GM19351 (cell line): ENCODE data around the gene SLC35F5.
"Not testable (repeated sequence)": the region's sequence is repeated elsewhere in the genome, so short reads cannot be mapped to it uniquely, and the experiment has no call there.

Experiments used
- ATAC-seq: cut with Tn5 transposase; IDR thresholded peaks from one replicate; pipeline ENCODE4 v1.9.1; 2021; ENCODE audit warnings: mild to moderate bottlenecking, moderate library complexity; ENCODE audit not compliant: unreplicated experiment

The SLC35F5 gene, protein sequence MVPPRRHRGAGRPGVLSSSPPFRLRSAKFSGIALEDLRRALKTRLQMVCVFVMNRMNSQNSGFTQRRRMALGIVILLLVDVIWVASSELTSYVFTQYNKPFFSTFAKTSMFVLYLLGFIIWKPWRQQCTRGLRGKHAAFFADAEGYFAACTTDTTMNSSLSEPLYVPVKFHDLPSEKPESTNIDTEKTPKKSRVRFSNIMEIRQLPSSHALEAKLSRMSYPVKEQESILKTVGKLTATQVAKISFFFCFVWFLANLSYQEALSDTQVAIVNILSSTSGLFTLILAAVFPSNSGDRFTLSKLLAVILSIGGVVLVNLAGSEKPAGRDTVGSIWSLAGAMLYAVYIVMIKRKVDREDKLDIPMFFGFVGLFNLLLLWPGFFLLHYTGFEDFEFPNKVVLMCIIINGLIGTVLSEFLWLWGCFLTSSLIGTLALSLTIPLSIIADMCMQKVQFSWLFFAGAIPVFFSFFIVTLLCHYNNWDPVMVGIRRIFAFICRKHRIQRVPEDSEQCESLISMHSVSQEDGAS

GRCh38 chr2:113756355-113757137, at the start of gene SLC35F5:
Gene SLC35F5, minus strand, starts transcription at chr2:113756642. Its CDS starts 233 bp downstream, at chr2:113756409.
- ATAC-seq, result peak; percentile 82

- ATAC-seq, result no peak
Measured at GRCh38 chr2:113799375-113799774, 42.9 kb upstream of the SLC35F5 start.

GRCh38 chr2:113797237-113797636, 40.8 kb upstream of the SLC35F5 start:
- ATAC-seq, result no peak

GRCh38 chr2:113796592-113797175, 40.2 kb upstream of the SLC35F5 start:
- ATAC-seq, result no peak

GRCh38 chr2:113795405-113795920, 39.0 kb upstream of the SLC35F5 start:
- ATAC-seq, result no peak

- ATAC-seq, result peak; percentile 91
Measured at GRCh38 chr2:113791697-113792590, 35.5 kb upstream of the SLC35F5 start.

- ATAC-seq, result no peak
Measured at GRCh38 chr2:113784823-113785744, 28.6 kb upstream of the SLC35F5 start.

- ATAC-seq, result no peak
Measured at GRCh38 chr2:113780472-113780871, 24.0 kb upstream of the SLC35F5 start.

- no peak for ATAC-seq
Measured at GRCh38 chr2:113777371-113777770, 20.9 kb upstream of the SLC35F5 start.

DNA sequence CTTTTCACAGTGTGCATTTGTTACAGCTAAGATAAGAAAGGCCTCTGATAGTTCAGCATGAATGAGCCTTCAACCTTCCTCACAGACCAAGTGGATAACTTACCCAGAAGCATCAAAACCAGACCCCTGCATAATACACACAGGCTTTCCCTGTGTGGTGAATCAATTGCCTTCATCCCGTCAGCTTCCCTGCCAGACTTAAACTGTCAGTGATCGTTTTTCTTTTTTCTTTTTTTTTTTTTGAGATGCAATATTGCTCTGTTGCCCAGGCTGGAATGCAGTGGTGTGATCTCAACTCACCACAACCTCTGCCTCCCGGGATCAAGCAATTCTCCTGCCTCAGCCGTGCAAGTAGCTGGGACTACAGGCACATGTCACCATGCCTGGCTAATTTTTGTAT, 20.5 kb upstream of the SLC35F5 start:
- ATAC-seq, result no peak

DNA sequence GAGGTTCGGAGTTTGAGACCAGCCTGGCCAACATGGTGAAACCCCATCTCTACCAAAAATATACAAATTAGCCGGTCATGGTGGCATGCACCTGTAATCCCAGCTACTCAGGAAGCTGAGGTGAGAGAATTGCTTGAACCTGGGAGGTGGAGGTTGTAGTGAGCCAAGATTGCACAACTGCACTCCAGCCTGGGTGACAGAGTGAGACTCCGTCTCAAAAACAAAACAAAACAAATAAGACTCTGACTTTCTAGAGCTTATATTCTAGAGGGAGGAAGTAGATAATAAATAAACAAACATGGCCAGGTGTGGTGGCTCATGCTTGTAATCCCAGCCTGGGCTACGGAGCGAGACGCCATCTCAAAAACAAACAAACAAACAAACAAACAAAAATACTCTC, 18.2 kb upstream of the SLC35F5 start:
- not testable (repeated sequence) for ATAC-seq

GRCh38 chr2:113770929-113771328, 14.5 kb upstream of the SLC35F5 start:
- ATAC-seq, result no peak

- ATAC-seq, result no peak
Measured at GRCh38 chr2:113769555-113769954, 13.1 kb upstream of the SLC35F5 start.

DNA sequence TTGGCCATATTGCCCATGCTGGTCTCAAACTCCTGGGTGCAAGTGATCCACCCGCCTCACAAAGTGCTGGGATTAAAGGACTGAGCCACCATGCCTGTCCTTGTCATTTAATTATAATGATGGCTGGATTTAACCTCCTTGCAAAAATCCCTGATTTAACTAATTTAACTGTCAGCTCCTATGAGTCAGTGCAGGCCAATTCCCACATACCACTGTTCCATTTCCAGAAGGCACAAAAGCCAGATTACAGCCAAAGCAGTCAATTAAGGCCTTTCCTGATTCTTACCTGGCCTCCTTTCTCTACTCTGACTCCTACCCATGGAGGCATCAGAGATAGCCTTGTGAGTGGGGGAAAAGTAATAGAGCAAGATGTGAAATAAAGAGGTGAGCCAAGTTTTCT, 12.3 kb upstream of the SLC35F5 start:
- no peak for ATAC-seq

DNA sequence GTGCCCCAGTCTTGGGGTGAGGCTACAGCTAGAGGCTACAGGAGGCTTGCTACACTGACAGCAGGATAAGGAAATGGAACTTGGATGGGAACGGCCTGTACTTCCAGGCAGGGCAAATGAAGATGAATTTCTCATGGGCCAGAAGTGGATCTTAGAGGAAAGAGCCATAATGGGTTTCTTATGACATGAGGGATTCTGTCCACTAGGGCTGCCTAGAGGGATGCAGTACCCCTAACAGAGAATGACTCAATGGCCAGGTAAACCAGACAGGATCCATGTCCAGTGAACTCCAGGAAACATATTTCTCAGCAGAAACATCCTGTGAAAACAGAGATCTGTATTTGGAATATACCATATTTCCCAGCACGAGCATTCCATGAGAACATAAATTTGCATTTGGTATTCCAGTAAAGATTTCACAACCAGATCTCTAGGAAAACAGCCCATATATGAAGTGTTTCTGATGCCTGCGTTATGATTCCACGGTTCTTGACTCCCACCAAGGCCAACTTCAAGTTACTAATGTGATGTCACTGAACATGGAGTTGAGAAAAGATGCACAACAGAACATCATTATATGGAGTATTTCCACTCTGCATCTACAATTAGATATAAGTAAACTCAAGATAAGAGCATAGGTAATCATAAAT, 11.5 kb upstream of the SLC35F5 start:
- ATAC-seq, result no peak

DNA sequence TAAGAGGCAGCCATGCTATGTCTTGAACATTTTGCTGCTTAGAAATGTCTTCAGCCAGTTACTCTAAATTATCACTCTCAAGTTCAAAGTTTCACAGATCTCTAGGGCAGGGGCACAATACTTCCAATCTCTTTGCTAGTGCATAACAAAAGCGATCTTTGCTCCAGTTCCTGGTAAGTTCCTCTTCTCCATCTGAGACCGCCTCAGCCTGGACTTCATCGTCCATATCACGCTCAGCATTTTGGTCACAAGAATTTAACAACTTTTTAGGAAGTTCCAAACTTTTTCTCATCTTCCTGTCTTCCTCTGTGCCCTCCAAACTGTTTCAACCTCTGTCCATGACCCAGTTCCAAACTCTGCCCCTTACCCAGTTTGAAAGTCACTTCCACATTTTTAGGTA, 8.8 kb upstream of the SLC35F5 start:
- no peak for ATAC-seq

- ATAC-seq, result no peak
Measured at GRCh38 chr2:113762377-113763118, 6.1 kb upstream of the SLC35F5 start.

GRCh38 chr2:113760400-113760799, 4.0 kb upstream of the SLC35F5 start:
- no peak for ATAC-seq
